ENCODE results near the gene GAMT.
A peak's percentile ranks its signal among the peaks of the same experiment; 100 is the strongest.

The GAMT gene

GRCh38 chr19:1408300-1409203, 7.2 kb upstream of the GAMT start:
- Histone ChIP-seq H3K4me1 (ENCODE audit: control insufficient read depth, insufficient read depth, low read length) (peaks cover 51% of the 10 kb centered on the region), H3K27ac (ENCODE audit: low read length) (peak overlapping the region; percentile 80), H3K36me3 (ENCODE audit: control insufficient read depth in 2 of 2, insufficient read depth in 2 of 2, low read length in 2 of 2) (peaks cover 0 to 2% of the 10 kb centered on the region in 2 donors), H3K27me3 (ENCODE audit: control insufficient read depth in 1 of 2, insufficient read depth in 2 of 2, low read length in 2 of 2) (no peaks in the 10 kb centered on the region), H3K9me3 (ENCODE audit: control insufficient read depth in 2 of 2, low read length in 2 of 2) (no peaks in the 10 kb centered on the region), H3K9ac (ENCODE audit: low read length in 2 of 2) (peak overlapping the region; percentile 81 to 82), H3K4me3 (ENCODE audit: low read length in 2 of 2) (peak overlapping the region; percentile 78 to 80)

- H3K9ac ChIP-seq (ENCODE audit: low read length in 2 of 2): peak within 1 kb of the TSS; percentile 81 to 82
- H3K27ac ChIP-seq (ENCODE audit: low read length): peak within 1 kb of the TSS; percentile 80
- H3K4me3 ChIP-seq (ENCODE audit: low read length in 2 of 2): peak within 1 kb of the TSS; percentile 78 to 80
- H3K4me1 ChIP-seq (ENCODE audit: control insufficient read depth, insufficient read depth, low read length): peaks cover 44% of the 10 kb centered on the region
- no peaks in the 10 kb centered on the region for H3K27me3 ChIP-seq (ENCODE audit: control insufficient read depth in 1 of 2, insufficient read depth in 2 of 2, low read length in 2 of 2)
- H3K9me3 ChIP-seq (ENCODE audit: control insufficient read depth in 2 of 2, low read length in 2 of 2): no peaks in the 10 kb centered on the region
- H3K36me3 ChIP-seq (ENCODE audit: control insufficient read depth in 2 of 2, insufficient read depth in 2 of 2, low read length in 2 of 2): peaks cover 0 to 2% of the 10 kb centered on the region in 2 donors
Measured at GRCh38 chr19:1407528-1408299, 6.4 kb upstream of the GAMT start, which contains the start of gene DAZAP1. Gene DAZAP1, plus strand, starts transcription at chr19:1407586. Its CDS starts 188 bp downstream, at chr19:1407774.

GRCh38 chr19:1406774-1407527, 5.6 kb upstream of the GAMT start:
- Histone ChIP-seq H3K36me3 (ENCODE audit: control insufficient read depth in 2 of 2, insufficient read depth in 2 of 2, low read length in 2 of 2) (no peaks in the 10 kb centered on the region), H3K27me3 (ENCODE audit: control insufficient read depth in 1 of 2, insufficient read depth in 2 of 2, low read length in 2 of 2) (no peaks in the 10 kb centered on the region), H3K4me3 (ENCODE audit: low read length in 2 of 2) (peak overlapping the region; percentile 49 to 72), H3K9me3 (ENCODE audit: control insufficient read depth in 2 of 2, low read length in 2 of 2) (no peaks in the 10 kb centered on the region), H3K27ac (ENCODE audit: low read length) (peak overlapping the region; percentile 41), H3K9ac (ENCODE audit: low read length in 2 of 2) (no peak overlapping the region), H3K4me1 (ENCODE audit: control insufficient read depth, insufficient read depth, low read length) (peaks cover 37% of the 10 kb centered on the region)

GRCh38 chr19:1402411-1403070, 1.2 kb upstream of the GAMT start:
- H3K27ac ChIP-seq (ENCODE audit: low read length): no peak overlapping the region
- no peak overlapping the region for H3K9ac ChIP-seq (ENCODE audit: low read length in 2 of 2)
- H3K4me3 ChIP-seq (ENCODE audit: low read length in 2 of 2): no peak overlapping the region
- no peaks in the 10 kb centered on the region for H3K36me3 ChIP-seq (ENCODE audit: control insufficient read depth in 2 of 2, insufficient read depth in 2 of 2, low read length in 2 of 2)
- H3K4me1 ChIP-seq (ENCODE audit: control insufficient read depth, insufficient read depth, low read length): peaks cover 20% of the 10 kb centered on the region
- no peaks in the 10 kb centered on the region for H3K27me3 ChIP-seq (ENCODE audit: control insufficient read depth in 1 of 2, insufficient read depth in 2 of 2, low read length in 2 of 2)
- H3K9me3 ChIP-seq (ENCODE audit: control insufficient read depth in 2 of 2, low read length in 2 of 2): no peaks in the 10 kb centered on the region

- Histone ChIP-seq H3K4me1 (ENCODE audit: control insufficient read depth, insufficient read depth, low read length) (peaks cover 20% of the 10 kb centered on the region), H3K36me3 (ENCODE audit: control insufficient read depth in 2 of 2, insufficient read depth in 2 of 2, low read length in 2 of 2) (no peaks in the 10 kb centered on the region), H3K9me3 (ENCODE audit: control insufficient read depth in 2 of 2, low read length in 2 of 2) (no peaks in the 10 kb centered on the region), H3K27ac (ENCODE audit: low read length) (no peak overlapping the region), H3K9ac (ENCODE audit: low read length in 2 of 2) (no peak overlapping the region), H3K27me3 (ENCODE audit: control insufficient read depth in 1 of 2, insufficient read depth in 2 of 2, low read length in 2 of 2) (no peaks in the 10 kb centered on the region), H3K4me3 (ENCODE audit: low read length in 2 of 2) (peak overlapping the region; percentile 43 to 76)
Measured at GRCh38 chr19:1401889-1402217, 511 bp upstream of the GAMT start.

- Histone ChIP-seq H3K27me3 (ENCODE audit: control insufficient read depth in 1 of 2, insufficient read depth in 2 of 2, low read length in 2 of 2) (no peaks in the 10 kb centered on the region), H3K9ac (ENCODE audit: low read length in 2 of 2) (peak overlapping the region; percentile 20 to 36), H3K4me1 (ENCODE audit: control insufficient read depth, insufficient read depth, low read length) (peaks cover 23% of the 10 kb centered on the region), H3K27ac (ENCODE audit: low read length) (no peak overlapping the region), H3K9me3 (ENCODE audit: control insufficient read depth in 2 of 2, low read length in 2 of 2) (no peaks in the 10 kb centered on the region), H3K4me3 (ENCODE audit: low read length in 2 of 2) (peak overlapping the region; percentile 53 to 76), H3K36me3 (ENCODE audit: control insufficient read depth in 2 of 2, insufficient read depth in 2 of 2, low read length in 2 of 2) (no peaks in the 10 kb centered on the region)
Measured at GRCh38 chr19:1400281-1401137, 833 bp downstream of the GAMT start.

GRCh38 chr19:1399745-1400144, 1.6 kb downstream of the GAMT start:
- H3K27me3 ChIP-seq (ENCODE audit: control insufficient read depth in 1 of 2, insufficient read depth in 2 of 2, low read length in 2 of 2): no peaks in the 10 kb centered on the region
- no peak overlapping the region for H3K9ac ChIP-seq (ENCODE audit: low read length in 2 of 2)
- no peak overlapping the region for H3K27ac ChIP-seq (ENCODE audit: low read length)
- H3K9me3 ChIP-seq (ENCODE audit: control insufficient read depth in 2 of 2, low read length in 2 of 2): no peaks in the 10 kb centered on the region
- H3K36me3 ChIP-seq (ENCODE audit: control insufficient read depth in 2 of 2, insufficient read depth in 2 of 2, low read length in 2 of 2): no peaks in the 10 kb centered on the region
- peaks cover 26% of the 10 kb centered on the region for H3K4me1 ChIP-seq (ENCODE audit: control insufficient read depth, insufficient read depth, low read length)
- H3K4me3 ChIP-seq (ENCODE audit: low read length in 2 of 2): no peak overlapping the region

GRCh38 chr19:1399079-1399478, 2.3 kb downstream of the GAMT start:
- peaks cover 26% of the 10 kb centered on the region for H3K4me1 ChIP-seq (ENCODE audit: control insufficient read depth, insufficient read depth, low read length)
- H3K9ac ChIP-seq (ENCODE audit: low read length in 2 of 2): no peak overlapping the region
- no peaks in the 10 kb centered on the region for H3K9me3 ChIP-seq (ENCODE audit: control insufficient read depth in 2 of 2, low read length in 2 of 2)
- H3K27ac ChIP-seq (ENCODE audit: low read length): no peak overlapping the region
- H3K27me3 ChIP-seq (ENCODE audit: control insufficient read depth in 1 of 2, insufficient read depth in 2 of 2, low read length in 2 of 2): no peaks in the 10 kb centered on the region
- H3K4me3 ChIP-seq (ENCODE audit: low read length in 2 of 2): no peak overlapping the region
- no peaks in the 10 kb centered on the region for H3K36me3 ChIP-seq (ENCODE audit: control insufficient read depth in 2 of 2, insufficient read depth in 2 of 2, low read length in 2 of 2)

GRCh38 chr19:1397838-1398237, 3.5 kb downstream of the GAMT start:
- Histone ChIP-seq H3K4me3 (ENCODE audit: low read length in 2 of 2) (no peak overlapping the region), H3K27ac (ENCODE audit: low read length) (no peak overlapping the region), H3K27me3 (ENCODE audit: control insufficient read depth in 1 of 2, insufficient read depth in 2 of 2, low read length in 2 of 2) (no peaks in the 10 kb centered on the region), H3K36me3 (ENCODE audit: control insufficient read depth in 2 of 2, insufficient read depth in 2 of 2, low read length in 2 of 2) (peaks cover 1 to 9% of the 10 kb centered on the region in 2 donors), H3K9ac (ENCODE audit: low read length in 2 of 2) (no peak overlapping the region), H3K4me1 (ENCODE audit: control insufficient read depth, insufficient read depth, low read length) (peaks cover 26% of the 10 kb centered on the region), H3K9me3 (ENCODE audit: control insufficient read depth in 2 of 2, low read length in 2 of 2) (no peaks in the 10 kb centered on the region)
